AG09319 (cell line): ENCODE measurements around the gene PDK1.
A peak's percentile ranks its signal among the peaks of the same experiment; 100 is the strongest.

Experiments
- DNase-seq: peaks from one replicate; pipeline ENCODE4 v3.0.0-alpha.2; 2010; ENCODE audit warnings: low read depth; ENCODE audit errors: extremely low read depth
- CTCF ChIP-seq: IDR thresholded peaks from 2 replicates; pipeline ENCODE4 v1.5.1; 2011; ENCODE audit warnings: low read depth, mild to moderate bottlenecking, inconsistent platforms, low read length, moderate library complexity

PDK1 gene

GRCh38 chr2:172639823-172640222, 83.9 kb downstream of the PDK1 start:
- peak; percentile 61 for DNase-seq
- no peak for TF ChIP-seq CTCF

- TF ChIP-seq CTCF, result no peak
- DNase-seq, result no peak
Measured at GRCh38 chr2:172640389-172640788, 84.5 kb downstream of the PDK1 start.

- DNase-seq, result no peak
- TF ChIP-seq CTCF, result no peak
Measured at GRCh38 chr2:172642301-172643020, 86.6 kb downstream of the PDK1 start.

- no peak for DNase-seq
- no peak for TF ChIP-seq CTCF
Measured at GRCh38 chr2:172643142-172643541, 87.3 kb downstream of the PDK1 start.

GRCh38 chr2:172647439-172647838, 91.5 kb downstream of the PDK1 start:
- no peak for TF ChIP-seq CTCF
- DNase-seq, result no peak

GRCh38 chr2:172655091-172655837, 99.4 kb downstream of the PDK1 start:
- TF ChIP-seq CTCF, result no peak
- peak; percentile 50 for DNase-seq

GRCh38 chr2:172655838-172656573, 100.1 kb downstream of the PDK1 start:
- no peak for DNase-seq

More at GRCh38 chr2:172655838-172656573, 100.1 kb downstream of the PDK1 start:
- no peak for TF ChIP-seq CTCF
